Effector memory CD4-positive, alpha-beta T cell (primary cell): ENCODE data around the gene HCN2.
"Not testable (repeated sequence)": the region's sequence is repeated elsewhere in the genome, so short reads cannot be mapped to it uniquely, and the experiment has no call there.

Experiments
- DNase-seq, 3 donors: peaks; one replicate each; pipeline ENCODE4 v3.0.0-alpha.2; 2020
- H3K27ac ChIP-seq: 2 replicates; pipeline ENCODE4 v1.7.0; 2013; ENCODE audit warnings: mild to moderate bottlenecking, low read length, moderate library complexity; ENCODE audit not compliant: insufficient read depth, poor library complexity, severe bottlenecking
- H3K27me3 ChIP-seq: replicated peaks from 2 replicates; pipeline ENCODE4 v1.7.0; 2013; ENCODE audit warnings: mild to moderate bottlenecking, low read length; ENCODE audit not compliant: insufficient read depth, control insufficient read depth, poor library complexity, severe bottlenecking
- H3K36me3 ChIP-seq: 2 replicates; pipeline ENCODE4 v1.7.0; 2013; ENCODE audit warnings: mild to moderate bottlenecking, low read length, moderate library complexity; ENCODE audit not compliant: control insufficient read depth, insufficient read depth
- H3K4me1 ChIP-seq: 2 replicates; pipeline ENCODE4 v1.7.0; 2013; ENCODE audit warnings: low read length, mild to moderate bottlenecking; ENCODE audit not compliant: control insufficient read depth, insufficient read depth, poor library complexity, severe bottlenecking
- H3K4me3 ChIP-seq: 2 replicates; pipeline ENCODE4 v1.7.0; 2013; ENCODE audit warnings: low read length, low read depth, mild to moderate bottlenecking; ENCODE audit not compliant: insufficient read depth, poor library complexity, severe bottlenecking
- H3K9me3 ChIP-seq: 2 replicates; pipeline ENCODE4 v1.7.0; 2013; ENCODE audit warnings: mild to moderate bottlenecking, low read length, moderate library complexity; ENCODE audit not compliant: control insufficient read depth

The HCN2 gene

DNA sequence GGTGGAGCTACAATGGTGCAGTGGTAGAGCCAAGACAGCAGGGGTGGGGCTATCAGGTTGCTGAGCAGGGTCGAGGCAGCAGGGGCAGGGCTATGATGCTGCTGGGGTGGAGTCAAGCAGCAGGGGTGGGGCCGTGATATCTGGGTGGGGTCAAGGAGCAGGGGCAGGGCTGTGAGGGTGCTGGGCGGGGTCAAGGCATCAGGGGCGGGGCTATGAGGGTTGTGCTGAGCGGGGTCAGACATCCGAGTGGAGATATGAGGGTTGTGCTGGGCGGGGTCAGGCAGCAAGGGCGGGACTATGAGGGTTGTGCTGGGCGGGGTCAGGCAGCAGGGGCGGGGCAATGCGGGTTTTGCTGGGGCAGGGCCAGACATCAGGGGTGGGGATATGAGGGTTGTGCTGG is 14.7 kb downstream of the HCN2 start:
- H3K27ac ChIP-seq = no peak overlapping the region
- H3K27me3 ChIP-seq = no peaks in the 10 kb centered on the region
- no peak overlapping the region for H3K4me3 ChIP-seq
- H3K36me3 ChIP-seq = no peaks in the 10 kb centered on the region
- DNase-seq = peak; percentile 13 to 36 (median 32)
- H3K4me1 ChIP-seq = peaks cover 4% of the 10 kb centered on the region
- H3K9me3 ChIP-seq = no peaks in the 10 kb centered on the region

DNA sequence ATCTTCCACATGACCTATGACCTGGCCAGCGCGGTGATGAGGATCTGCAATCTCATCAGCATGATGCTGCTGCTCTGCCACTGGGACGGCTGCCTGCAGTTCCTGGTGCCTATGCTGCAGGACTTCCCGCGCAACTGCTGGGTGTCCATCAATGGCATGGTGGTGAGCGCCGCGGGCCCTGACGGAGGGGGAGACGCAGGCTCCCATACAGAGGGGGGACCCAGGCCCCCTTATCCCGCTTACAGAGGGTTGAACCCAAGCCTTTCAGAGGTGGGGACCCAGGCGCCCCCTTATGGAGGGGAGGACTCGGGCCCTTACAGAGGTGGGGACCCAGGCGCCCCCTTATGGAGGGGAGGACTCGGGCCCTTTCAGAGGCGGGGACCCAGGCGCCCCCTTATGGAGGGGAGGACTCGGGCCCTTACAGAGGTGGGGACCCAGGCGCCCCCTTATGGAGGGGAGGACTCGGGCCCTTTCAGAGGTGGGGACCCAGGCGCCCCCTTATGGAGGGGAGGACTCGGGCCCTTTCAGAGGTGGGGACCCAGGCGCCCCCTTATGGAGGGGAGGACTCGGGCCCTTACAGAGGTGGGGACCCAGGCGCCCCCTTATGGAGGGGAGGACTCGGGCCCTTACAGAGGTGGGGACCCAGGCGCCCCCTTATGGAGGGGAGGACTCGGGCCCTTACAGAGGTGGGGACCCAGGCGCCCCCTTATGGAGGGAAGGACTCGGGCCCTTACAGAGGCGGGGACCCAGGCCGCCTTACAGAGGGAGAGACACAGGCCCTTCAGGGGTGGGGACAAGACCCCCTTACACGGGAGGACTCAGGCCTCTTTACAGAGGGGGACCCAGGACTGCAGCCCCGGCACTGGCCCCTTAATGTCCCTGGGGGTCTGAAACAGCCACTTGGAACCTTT is 15.6 kb downstream of the HCN2 start:
- H3K4me3 ChIP-seq, H3K36me3 ChIP-seq, H3K27ac ChIP-seq, DNase-seq, H3K9me3 ChIP-seq, H3K27me3 ChIP-seq: not testable (repeated sequence)
- H3K4me1 ChIP-seq = peaks cover 12% of the 10 kb centered on the region

DNA sequence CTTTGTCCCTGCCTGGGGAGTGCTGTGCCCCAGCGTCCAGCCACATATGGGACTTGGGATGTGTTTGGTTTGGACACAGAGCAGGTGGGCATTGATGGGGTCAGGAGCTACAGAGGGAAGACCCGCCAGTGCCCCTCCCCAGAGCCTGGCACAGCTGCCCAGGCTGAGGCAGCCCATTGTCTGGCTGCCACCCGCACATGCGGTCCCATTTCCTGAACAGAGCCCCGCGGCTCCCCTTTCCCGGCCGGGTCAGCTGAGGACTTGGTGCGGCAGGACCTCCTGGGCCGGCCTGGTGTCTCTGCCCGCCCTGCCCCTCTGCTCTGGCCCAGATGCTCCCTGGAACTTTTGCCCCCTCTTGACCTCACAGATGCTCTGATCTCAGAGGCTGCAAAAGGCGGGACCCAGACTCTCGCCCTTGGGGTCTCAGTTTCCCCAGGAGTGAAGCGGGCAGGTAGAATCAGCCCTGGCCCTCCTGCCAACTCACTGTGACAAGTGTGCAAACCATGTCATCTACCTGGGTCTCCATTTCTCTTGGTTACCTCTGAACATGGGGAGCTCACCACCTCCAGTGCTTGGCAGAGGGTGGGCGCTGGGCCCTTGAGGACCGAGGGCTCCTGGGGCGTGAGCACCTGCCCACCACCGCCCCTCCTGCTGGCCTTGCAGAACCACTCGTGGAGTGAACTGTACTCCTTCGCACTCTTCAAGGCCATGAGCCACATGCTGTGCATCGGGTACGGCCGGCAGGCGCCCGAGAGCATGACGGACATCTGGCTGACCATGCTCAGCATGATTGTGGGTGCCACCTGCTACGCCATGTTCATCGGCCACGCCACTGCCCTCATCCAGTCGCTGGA is 17.8 kb downstream of the HCN2 start:
- no peak overlapping the region for H3K4me3 ChIP-seq

DNA sequence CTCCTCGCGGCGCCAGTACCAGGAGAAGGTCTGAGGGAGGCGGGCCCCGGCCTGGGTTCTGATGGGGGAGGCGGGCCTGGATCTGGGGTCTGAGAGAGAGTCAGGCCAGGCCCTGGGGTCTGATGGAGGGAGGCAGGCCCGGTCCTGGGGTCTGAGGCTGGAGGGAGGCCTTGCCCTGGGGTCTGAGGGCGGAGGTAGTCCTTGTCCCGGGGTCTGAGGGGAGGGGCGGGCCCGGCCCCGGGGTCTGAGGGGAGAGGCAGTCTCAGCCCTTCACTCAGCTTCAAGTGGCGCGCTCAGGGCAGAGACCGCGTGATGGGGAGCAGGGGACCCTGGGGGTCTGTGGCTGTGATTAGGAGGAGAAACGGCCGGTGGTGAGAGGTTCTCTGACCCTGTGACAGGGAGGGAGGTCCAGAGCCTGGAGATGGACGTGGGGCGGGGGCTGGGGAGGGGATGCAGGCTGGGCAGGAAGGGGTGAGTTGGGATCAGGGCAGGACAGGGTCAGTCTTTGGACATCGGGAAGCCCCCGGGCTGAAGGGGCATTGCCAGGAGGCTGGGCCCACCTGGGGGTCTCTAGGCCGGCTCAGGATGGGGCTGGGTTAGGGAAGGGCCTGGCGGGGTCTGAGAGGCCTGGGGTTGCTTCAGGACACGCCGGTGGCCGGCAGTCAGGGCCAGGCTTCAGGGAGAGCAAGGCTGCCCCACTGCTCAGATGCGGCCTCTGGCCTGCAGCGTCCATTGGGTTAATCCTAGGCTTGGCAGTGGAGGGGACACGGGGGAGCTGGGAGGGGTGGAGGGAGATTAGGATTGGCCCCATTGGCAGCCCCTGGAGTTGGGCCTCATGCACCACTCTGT is 18.7 kb downstream of the HCN2 start:
- DNase-seq = no peak
- H3K36me3 ChIP-seq = no peaks in the 10 kb centered on the region
- no peak overlapping the region for H3K4me3 ChIP-seq
- H3K27me3 ChIP-seq = no peaks in the 10 kb centered on the region
- H3K4me1 ChIP-seq = peaks cover 25% of the 10 kb centered on the region
- H3K27ac ChIP-seq = no peak overlapping the region
- H3K9me3 ChIP-seq = no peaks in the 10 kb centered on the region

More for the DNA sequence above, 17.8 kb downstream of the HCN2 start:
- Histone ChIP-seq H3K36me3 (no peaks in the 10 kb centered on the region), H3K9me3 (no peaks in the 10 kb centered on the region), H3K27me3 (no peaks in the 10 kb centered on the region), H3K4me1 (peaks cover 25% of the 10 kb centered on the region), H3K27ac (no peak overlapping the region)
- DNase-seq = no peak

DNA sequence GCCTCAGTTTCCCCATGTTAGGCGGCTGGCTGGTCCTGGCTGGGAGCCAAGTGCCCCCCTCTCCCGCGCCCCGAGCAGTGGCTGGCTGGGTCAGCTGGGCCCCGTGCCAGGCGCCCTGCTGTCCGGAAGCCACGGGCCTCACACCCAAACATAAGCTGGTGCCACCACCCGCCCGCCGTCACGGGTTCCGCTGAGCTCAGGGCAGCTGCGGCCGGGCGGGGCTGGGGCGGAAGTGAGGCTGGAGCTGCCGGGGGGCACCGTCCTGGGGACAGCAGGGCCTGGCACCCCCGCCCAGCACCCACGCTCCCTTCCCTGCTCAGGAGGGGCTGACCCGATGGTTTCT is 19.3 kb downstream of the HCN2 start:
- no peak for DNase-seq
- Histone ChIP-seq H3K4me3 (no peak overlapping the region), H3K9me3 (no peaks in the 10 kb centered on the region), H3K27ac (no peak overlapping the region), H3K36me3 (no peaks in the 10 kb centered on the region), H3K27me3 (no peaks in the 10 kb centered on the region), H3K4me1 (peaks cover 25% of the 10 kb centered on the region)

DNA sequence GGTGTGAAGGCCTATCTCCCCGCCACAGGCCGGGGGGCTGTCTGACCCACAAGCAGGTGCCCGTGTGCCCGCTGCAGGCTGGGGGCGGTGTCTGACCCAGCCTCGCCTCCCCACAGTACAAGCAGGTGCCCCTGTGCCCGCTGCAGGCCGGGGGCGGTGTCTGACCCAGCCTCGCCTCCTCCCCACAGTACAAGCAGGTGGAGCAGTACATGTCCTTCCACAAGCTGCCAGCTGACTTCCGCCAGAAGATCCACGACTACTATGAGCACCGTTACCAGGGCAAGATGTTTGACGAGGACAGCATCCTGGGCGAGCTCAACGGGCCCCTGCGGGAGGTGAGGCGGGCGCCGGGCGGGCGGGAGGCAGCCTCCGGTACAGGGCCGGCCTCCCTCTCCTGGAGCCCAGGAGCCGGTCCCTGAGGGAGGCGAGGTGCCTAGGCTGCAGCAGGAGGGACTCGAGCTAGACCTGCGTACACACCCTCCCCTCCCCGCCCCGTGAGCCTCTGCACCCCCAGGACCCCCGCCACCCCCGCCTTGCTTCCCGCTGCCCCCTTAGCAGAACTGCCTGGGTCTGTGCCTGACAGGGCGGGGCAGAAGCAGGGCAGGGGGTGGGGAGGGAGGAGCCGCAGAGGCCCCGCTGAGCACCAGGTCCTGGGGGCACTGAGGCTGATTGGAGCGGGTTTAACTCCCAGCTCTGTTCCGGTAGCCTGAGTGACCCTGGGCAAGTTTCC is 20.6 kb downstream of the HCN2 start:
- Histone ChIP-seq H3K36me3 (no peaks in the 10 kb centered on the region), H3K4me1 (peaks cover 25% of the 10 kb centered on the region), H3K4me3 (peak overlapping the region; percentile 56), H3K27me3 (no peaks in the 10 kb centered on the region), H3K9me3 (no peaks in the 10 kb centered on the region), H3K27ac (peak overlapping the region; percentile 69)
- peak in 2 of 3 donors; percentile 7 to 30 for DNase-seq

DNA sequence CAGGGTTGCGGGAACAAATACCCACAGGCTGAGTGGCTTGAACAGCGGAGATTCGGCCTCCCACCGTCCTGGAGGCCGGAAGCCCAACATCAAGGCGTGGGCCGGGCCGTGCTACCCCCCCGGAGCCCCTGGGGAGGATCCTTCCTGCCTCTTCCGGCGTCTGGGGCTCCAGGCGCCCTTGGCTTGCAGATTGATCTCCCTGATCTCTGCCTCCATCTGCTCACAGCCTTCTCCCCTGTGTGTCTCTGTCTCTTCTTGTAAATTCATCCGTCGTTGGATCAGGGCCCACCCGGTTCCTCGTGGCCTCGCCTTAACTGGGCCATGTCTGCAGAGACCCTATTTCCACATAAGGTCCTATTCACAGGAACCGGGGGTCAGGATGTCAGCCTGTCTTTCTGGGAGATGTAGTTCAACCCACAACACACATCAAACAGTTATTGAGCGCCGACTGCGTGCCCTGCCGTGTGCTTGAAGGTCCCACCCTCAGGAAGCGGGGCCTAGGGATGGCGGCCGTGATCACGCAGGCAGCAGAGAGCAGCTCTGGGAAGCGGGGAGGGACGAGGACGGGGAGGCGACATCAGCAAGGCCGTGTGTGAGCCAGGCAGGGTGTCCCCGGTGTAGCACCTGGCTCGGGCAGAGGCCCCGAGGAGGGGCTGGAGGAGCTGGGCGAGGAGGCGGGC is 21.3 kb downstream of the HCN2 start:
- H3K27ac ChIP-seq = peak overlapping the region; percentile 69
- peak overlapping the region; percentile 56 for H3K4me3 ChIP-seq
- no peaks in the 10 kb centered on the region for H3K36me3 ChIP-seq
- H3K4me1 ChIP-seq = peaks cover 25% of the 10 kb centered on the region
- no peaks in the 10 kb centered on the region for H3K9me3 ChIP-seq
- DNase-seq = peak; percentile 34 to 58 (median 50)
- no peaks in the 10 kb centered on the region for H3K27me3 ChIP-seq

DNA sequence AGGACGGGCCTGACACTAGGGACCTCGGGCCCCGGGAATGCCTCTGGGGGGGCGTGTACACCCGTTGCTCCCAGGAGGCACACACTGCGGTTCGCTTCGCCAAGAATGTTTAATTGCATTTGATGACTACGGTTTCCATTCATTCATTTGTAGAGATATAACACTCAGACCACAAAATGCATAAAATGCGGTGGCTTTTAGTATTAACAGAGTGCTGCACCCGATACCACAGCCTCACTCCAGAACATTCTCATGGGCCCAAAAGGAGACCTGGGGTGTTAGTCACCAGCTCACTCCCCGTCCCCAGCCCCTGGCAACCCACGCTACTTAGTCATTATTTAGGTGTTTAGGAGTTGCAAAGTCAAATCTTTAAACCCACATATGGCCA is 21.8 kb downstream of the HCN2 start:
- peak overlapping the region; percentile 69 for H3K27ac ChIP-seq

DNA sequence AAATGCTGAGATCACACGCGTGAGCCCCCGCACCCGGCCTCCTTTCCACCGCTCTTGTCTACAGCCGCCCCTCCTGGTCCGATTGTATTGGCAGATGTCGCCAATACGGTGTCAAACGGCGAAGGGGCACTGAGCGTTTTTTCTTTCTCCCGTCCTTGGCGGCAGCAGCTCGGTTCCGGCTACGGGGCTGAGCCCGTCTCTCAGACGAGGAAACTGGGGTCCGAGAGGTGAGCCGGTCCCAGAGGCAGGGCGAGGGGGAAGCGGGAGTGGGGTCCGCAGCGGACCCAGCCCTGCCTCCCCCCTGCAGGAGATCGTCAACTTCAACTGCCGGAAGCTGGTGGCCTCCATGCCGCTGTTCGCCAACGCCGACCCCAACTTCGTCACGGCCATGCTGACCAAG is 23.3 kb downstream of the HCN2 start:
- Histone ChIP-seq H3K4me1 (peaks cover 25% of the 10 kb centered on the region), H3K4me3 (no peak overlapping the region), H3K36me3 (peaks cover 6% of the 10 kb centered on the region), H3K27me3 (no peaks in the 10 kb centered on the region), H3K27ac (no peak overlapping the region), H3K9me3 (no peaks in the 10 kb centered on the region)
- DNase-seq = no peak

More for the DNA sequence above, 21.8 kb downstream of the HCN2 start:
- Histone ChIP-seq H3K27me3 (no peaks in the 10 kb centered on the region), H3K4me1 (peaks cover 25% of the 10 kb centered on the region), H3K36me3 (no peaks in the 10 kb centered on the region), H3K9me3 (no peaks in the 10 kb centered on the region), H3K4me3 (peak overlapping the region; percentile 56)
- peak in 2 of 3 donors; percentile 51 to 57 for DNase-seq
